HEK293 (cell line): ENCODE measurements around the gene DPM1.

Experiments used
- CTCF ChIA-PET: fragments of 350-600 bp; formaldehyde crosslinking; extraction: SDS; loops from one replicate; lab custom pipeline; 2021; ENCODE audit warnings: antibody characterized with exemption; lab: Yijun Ruan, JAX
- POLR2A ChIA-PET: fragments of 300-600 bp; formaldehyde crosslinking; extraction: SDS; loops from one replicate; lab custom pipeline; 2020; ENCODE audit warnings: antibody characterized with exemption, inconsistent platforms; lab: Yijun Ruan, JAX
- H3K27ac ChIP-seq: fragments of 200-500 bp; sonication (Bioruptor generic); 2 replicates; pipeline ENCODE4 v1.5.1; 2014; ENCODE audit warnings: low read depth, low read length, control low read depth, inconsistent platforms; ENCODE audit errors: extremely low read depth
- H3K36me3 ChIP-seq, 2 experiments: fragments of 200-500 bp in 1 of 2; sonication (Bioruptor generic) in 1 of 2; 1 replicate in 1 of 2; 2 replicates in 1 of 2; pipeline ENCODE4 v1.5.1; 2014 to 2017; ENCODE audit warnings: inconsistent platforms in 2 of 2, low read length in 2 of 2; ENCODE audit not compliant: control insufficient read depth in 2 of 2, insufficient read depth in 1 of 2
- H3K4me1 ChIP-seq: fragments of 200-500 bp; sonication (Bioruptor generic); 2 replicates; pipeline ENCODE4 v1.5.1; 2014; ENCODE audit warnings: mild to moderate bottlenecking, low read length, inconsistent platforms; ENCODE audit not compliant: control insufficient read depth, insufficient read depth
- H3K4me3 ChIP-seq: 2 replicates; pipeline ENCODE4 v1.5.1; 2011; ENCODE audit warnings: low read depth, mild to moderate bottlenecking, control low read depth, low read length, moderate library complexity
- H3K9me3 ChIP-seq: fragments of 200-500 bp; sonication (Bioruptor generic); 2 replicates; pipeline ENCODE4 v1.5.1; 2014; ENCODE audit warnings: low read depth, low read length, inconsistent platforms; ENCODE audit not compliant: control insufficient read depth, insufficient read depth
- BCL11B ChIP-seq: fragments of 450-650 bp; formaldehyde crosslinking; IDR thresholded peaks from 2 replicates; pipeline ENCODE4 v1.5.1; 2016; ENCODE audit warnings: low read depth, missing biosample characterization, missing genetic modification characterization
- CTCF ChIP-seq: fragments of 450-650 bp; formaldehyde crosslinking; IDR thresholded peaks from 2 replicates; pipeline ENCODE4 v1.5.1; 2016; ENCODE audit warnings: missing biosample characterization, missing genetic modification characterization
- INSM2 ChIP-seq: fragments of 450-650 bp; formaldehyde crosslinking; IDR thresholded peaks from 2 replicates; pipeline ENCODE4 v1.5.1; 2016; ENCODE audit warnings: missing biosample characterization, missing genetic modification characterization
- KLF10 ChIP-seq: fragments of 450-650 bp; IDR thresholded peaks from 2 replicates; pipeline ENCODE4 v1.5.1; 2018; ENCODE audit warnings: missing biosample characterization, mild to moderate bottlenecking, missing genetic modification characterization
- MZF1 ChIP-seq: fragments of 450-650 bp; formaldehyde crosslinking; IDR thresholded peaks from 2 replicates; pipeline ENCODE4 v1.5.1; 2017; ENCODE audit warnings: missing biosample characterization, missing genetic modification characterization, borderline replicate concordance
- PRDM1 ChIP-seq: fragments of 450-650 bp; formaldehyde crosslinking; IDR thresholded peaks from 2 replicates; pipeline ENCODE4; 2016; ENCODE audit warnings: missing biosample characterization, missing genetic modification characterization
- PRDM10 ChIP-seq: fragments of 450-650 bp; formaldehyde crosslinking; IDR thresholded peaks from 2 replicates; pipeline ENCODE4 v1.5.1; 2016; ENCODE audit warnings: missing biosample characterization, missing genetic modification characterization
- SALL2 ChIP-seq: fragments of 450-650 bp; formaldehyde crosslinking; IDR thresholded peaks from 2 replicates; pipeline ENCODE4 v1.5.0; 2017; ENCODE audit warnings: missing biosample characterization, mild to moderate bottlenecking, missing genetic modification characterization, borderline replicate concordance
- SETDB1 ChIP-seq: IDR thresholded peaks from one replicate; pipeline ENCODE4 v1.6.1; 2017; ENCODE audit warnings: mild to moderate bottlenecking, low read length, moderate library complexity, mixed read lengths; ENCODE audit not compliant: insufficient read length
- SP2 ChIP-seq: fragments of 450-650 bp; formaldehyde crosslinking; IDR thresholded peaks from 2 replicates; pipeline ENCODE4 v1.5.1; 2016; ENCODE audit warnings: missing biosample characterization, missing genetic modification characterization
- SP3 ChIP-seq: fragments of 450-650 bp; formaldehyde crosslinking; IDR thresholded peaks from 2 replicates; pipeline ENCODE4 v1.5.1; 2016; ENCODE audit warnings: missing biosample characterization, missing genetic modification characterization
- ZBTB21 ChIP-seq: fragments of 450-650 bp; formaldehyde crosslinking; IDR thresholded peaks from 2 replicates; pipeline ENCODE4 v1.5.1; 2017; ENCODE audit warnings: missing biosample characterization, missing genetic modification characterization
- ZNF132 ChIP-seq: fragments of 450-650 bp; formaldehyde crosslinking; IDR thresholded peaks from 2 replicates; pipeline ENCODE4 v1.5.1; 2017; ENCODE audit warnings: missing biosample characterization, missing genetic modification characterization, borderline replicate concordance
- ZNF2 ChIP-seq: fragments of 450-650 bp; formaldehyde crosslinking; IDR thresholded peaks from 2 replicates; pipeline ENCODE4 v1.5.1; 2016; ENCODE audit warnings: missing biosample characterization, missing genetic modification characterization
- ZNF214 ChIP-seq: fragments of 450-650 bp; formaldehyde crosslinking; IDR thresholded peaks from 2 replicates; pipeline ENCODE4 v1.5.1; 2017; ENCODE audit warnings: missing biosample characterization, mild to moderate bottlenecking, missing genetic modification characterization, borderline replicate concordance
- ZNF221 ChIP-seq: fragments of 450-650 bp; formaldehyde crosslinking; IDR thresholded peaks from 2 replicates; pipeline ENCODE4 v1.5.1; 2017; ENCODE audit warnings: missing biosample characterization, missing genetic modification characterization, borderline replicate concordance
- ZNF223 ChIP-seq: fragments of 450-650 bp; formaldehyde crosslinking; IDR thresholded peaks from 2 replicates; pipeline ENCODE4 v1.5.1; 2016; ENCODE audit warnings: missing biosample characterization, missing genetic modification characterization
- ZNF423 ChIP-seq: fragments of 450-650 bp; formaldehyde crosslinking; IDR thresholded peaks from 2 replicates; pipeline ENCODE4 v1.5.1; 2016; ENCODE audit warnings: missing biosample characterization, missing genetic modification characterization
- ZNF449 ChIP-seq: fragments of 450-650 bp; formaldehyde crosslinking; IDR thresholded peaks from 2 replicates; pipeline ENCODE4 v1.5.1; 2017; ENCODE audit warnings: missing biosample characterization, mild to moderate bottlenecking, missing genetic modification characterization, moderate library complexity
- ZNF654 ChIP-seq: fragments of 450-650 bp; formaldehyde crosslinking; IDR thresholded peaks from 2 replicates; pipeline ENCODE4 v1.5.1; 2016; ENCODE audit warnings: low read depth, missing biosample characterization, missing genetic modification characterization
- ZNF658 ChIP-seq: fragments of 450-650 bp; formaldehyde crosslinking; IDR thresholded peaks from 2 replicates; pipeline ENCODE4; 2016; ENCODE audit warnings: missing biosample characterization, missing genetic modification characterization
- ZNF692 ChIP-seq: fragments of 450-650 bp; formaldehyde crosslinking; IDR thresholded peaks from 2 replicates; pipeline ENCODE4 v1.5.1; 2016; ENCODE audit warnings: missing biosample characterization, missing genetic modification characterization
- ZNF704 ChIP-seq: fragments of 450-650 bp; formaldehyde crosslinking; IDR thresholded peaks from 2 replicates; pipeline ENCODE4 v1.5.1; 2016; ENCODE audit warnings: missing biosample characterization, missing genetic modification characterization
- ZNF747 ChIP-seq: fragments of 450-650 bp; formaldehyde crosslinking; IDR thresholded peaks from 2 replicates; pipeline ENCODE4 v1.5.1; 2016; ENCODE audit warnings: missing biosample characterization, missing genetic modification characterization
- ZNF777 ChIP-seq: fragments of 450-650 bp; formaldehyde crosslinking; IDR thresholded peaks from 2 replicates; pipeline ENCODE4 v1.5.1; 2017; ENCODE audit warnings: missing biosample characterization, missing genetic modification characterization, borderline replicate concordance
- ZNF791 ChIP-seq: fragments of 450-650 bp; formaldehyde crosslinking; IDR thresholded peaks from 2 replicates; pipeline ENCODE4 v1.5.1; 2016; ENCODE audit warnings: missing biosample characterization, missing genetic modification characterization

DPM1 gene

GRCh38 chr20:50992733-50993457 is 34.6 kb upstream of the DPM1 start:
- Histone ChIP-seq H3K4me3 (no peak overlapping the region), H3K36me3 (no peaks in the 10 kb centered on the region), H3K9me3 (no peaks in the 10 kb centered on the region), H3K27ac (no peak overlapping the region), H3K4me1 (no peaks in the 10 kb centered on the region)
- CTCF ChIA-PET, result interaction anchor here (0.5 to 10.1 kb wide), 34 partner anchors 10 to 1810 kb away, joined by 3 to 243 read pairs (median 3); no protein-coding TSS in a partner anchor
- POLR2A ChIA-PET, result interaction anchor here (0.8 kb wide), 1 partner anchor 59 kb away, joined by 3 read pairs; no protein-coding TSS in a partner anchor
- TF ChIP-seq INSM2 (tag by site-specific recombination) (peak; percentile 74; the same call in 1 of the 2 replicates), ZNF692 (tag by site-specific recombination) (no peak), ZNF791 (tag by site-specific recombination) (no peak), ZBTB21 (tag by site-specific recombination) (no peak), ZNF423 (tag by site-specific recombination) (no peak), PRDM10 (tag by site-specific recombination) (no peak), MZF1 (tag by site-specific recombination) (no peak), ZNF654 (tag by site-specific recombination) (peak; percentile 87), SP2 (tag by site-specific recombination) (peak; percentile 60), ZNF658 (tag by site-specific recombination) (no peak), SALL2 (tag by site-specific recombination) (no peak), ZNF223 (tag by site-specific recombination) (no peak), ZNF214 (no peak), ZNF221 (tag by site-specific recombination) (no peak), ZNF704 (tag by site-specific recombination) (no peak), SETDB1 (peak; percentile 52), ZNF449 (no peak), ZNF2 (no peak), ZNF777 (tag by site-specific recombination) (no peak), ZNF132 (tag by site-specific recombination) (no peak), SP3 (tag by site-specific recombination) (0 out of 2 replicates have a peak, but pooled peaks have one; percentile 27), ZNF747 (tag by site-specific recombination) (no peak), CTCF (tag by site-specific recombination) (peak; percentile 59), BCL11B (tag by site-specific recombination) (no peak), KLF10 (tag by site-specific recombination) (no peak), PRDM1 (tag by site-specific recombination) (no peak)
